GM03348 (cell line): ENCODE data around the gene ZDHHC20.
"Not testable (repeated sequence)": the region's sequence is repeated elsewhere in the genome, so short reads cannot be mapped to it uniquely, and the experiment has no call there.

Experiments used
- DNase-seq: peaks from one replicate; pipeline ENCODE4 v3.0.0; 2012; ENCODE audit warnings: low spot score

The ZDHHC20 gene

DNA sequence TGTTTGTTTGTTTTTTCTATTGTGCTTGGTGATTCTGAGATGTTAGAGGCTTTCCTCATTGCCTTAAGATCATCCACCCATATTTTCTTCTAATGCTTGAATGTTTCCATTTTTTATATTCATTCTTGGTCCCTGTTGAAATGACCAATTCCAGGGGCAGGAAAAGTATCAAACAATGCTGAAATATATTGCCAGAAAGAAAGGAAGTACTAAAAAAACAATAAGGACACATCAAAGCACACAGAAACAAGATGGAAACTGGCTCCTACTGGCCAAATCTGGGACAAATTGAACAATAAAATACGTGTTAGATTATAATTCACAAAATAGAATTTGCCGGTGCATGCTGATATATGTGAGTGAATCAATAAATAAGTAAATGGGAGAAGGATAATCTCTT lies 23.9 kb downstream of the ZDHHC20 start:
- DNase-seq: no peak

DNA sequence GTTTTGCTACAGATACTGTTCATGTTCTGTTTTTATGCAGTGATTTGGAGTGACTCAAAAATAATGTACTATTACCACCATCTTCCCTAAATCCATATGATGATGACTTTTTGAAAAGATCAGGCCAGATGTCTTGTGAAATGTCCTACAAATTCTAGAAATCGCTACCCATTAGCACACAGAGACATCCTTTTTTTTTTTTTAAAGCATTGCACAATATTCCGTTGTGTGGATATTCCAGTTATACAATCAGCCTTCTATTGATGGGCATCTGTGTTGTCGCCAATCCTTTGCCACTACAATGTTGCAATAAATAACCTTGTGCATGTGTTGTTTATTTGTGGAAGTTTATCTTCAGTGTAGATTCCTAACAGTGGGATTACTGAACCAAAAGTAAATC lies 24.5 kb downstream of the ZDHHC20 start:
- DNase-seq: no peak

DNA sequence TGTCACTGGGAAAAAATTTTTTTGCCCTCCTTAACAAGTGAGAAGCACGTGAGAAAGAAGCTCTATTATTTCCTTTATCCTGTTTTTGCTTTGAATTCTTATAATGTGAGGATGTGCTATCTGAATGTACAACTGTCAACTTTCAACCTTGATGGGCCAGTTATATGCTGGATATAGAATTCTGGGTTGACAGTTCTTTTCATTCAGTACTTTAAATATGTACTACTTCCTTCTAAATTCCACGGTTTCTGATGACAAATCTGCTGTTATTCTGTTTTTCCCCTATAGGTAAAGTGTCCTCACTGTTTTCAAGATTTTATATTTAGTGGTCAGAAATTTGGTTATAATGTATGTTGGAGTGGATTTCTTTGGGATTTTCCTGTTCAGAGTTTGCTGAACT lies 29.9 kb downstream of the ZDHHC20 start:
- DNase-seq: no peak

DNA sequence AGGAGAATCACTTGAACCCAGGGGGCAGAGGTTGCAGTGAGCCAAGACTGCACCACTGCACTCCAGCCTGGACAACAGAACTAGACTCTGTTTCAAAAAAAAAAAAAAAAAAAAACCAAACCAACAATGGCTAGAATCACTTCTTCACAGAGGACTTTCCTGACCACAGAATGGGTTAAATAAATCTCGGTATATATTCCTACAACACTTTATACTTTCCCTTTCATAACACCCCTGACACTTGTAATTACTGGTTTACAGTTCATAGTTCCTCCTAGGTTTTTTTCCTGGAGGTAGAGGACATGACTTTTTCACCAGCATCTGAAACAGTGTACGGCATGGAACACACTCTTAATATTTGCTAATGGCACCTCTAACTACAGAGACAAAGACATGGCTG lies 31.4 kb downstream of the ZDHHC20 start:
- DNase-seq: no peak

DNA sequence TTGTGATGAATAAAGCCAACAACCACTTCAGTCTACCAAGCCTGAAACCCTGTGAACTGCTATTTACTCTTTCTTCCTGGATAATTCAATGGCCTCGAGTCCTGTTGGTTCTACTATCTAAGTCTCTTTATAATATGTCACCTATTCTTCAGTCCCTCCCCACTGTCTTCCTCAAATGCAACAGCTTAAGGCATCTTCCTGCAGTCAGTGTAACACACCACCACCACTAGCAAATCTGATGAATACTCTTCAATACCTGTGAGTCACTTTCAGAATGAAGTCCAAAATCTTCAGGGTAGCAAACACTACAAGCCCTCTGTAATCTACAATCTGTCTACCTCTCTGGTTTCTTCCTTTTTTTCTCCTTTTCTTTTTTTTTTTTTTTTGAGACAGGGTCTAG lies 32.9 kb downstream of the ZDHHC20 start:
- no peak for DNase-seq

DNA sequence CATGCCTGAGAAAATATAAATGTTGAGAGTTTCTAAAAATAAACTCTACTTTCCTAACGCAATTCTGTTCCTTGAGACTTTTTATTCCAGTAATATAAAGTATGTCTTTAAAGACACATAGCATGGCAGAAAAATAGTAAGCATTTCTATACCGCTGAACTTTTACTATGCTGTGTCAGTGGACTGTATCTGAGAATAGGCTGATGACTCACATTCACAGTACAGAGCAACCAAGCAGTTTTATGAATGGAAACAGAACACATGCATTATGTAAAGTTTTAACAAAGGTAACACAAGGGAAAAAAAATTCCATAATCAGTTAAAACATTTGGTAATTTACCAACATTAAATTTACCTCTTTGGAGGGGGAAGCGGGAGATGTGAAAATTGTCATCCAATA lies 38.4 kb downstream of the ZDHHC20 start:
- DNase-seq: peak; percentile 10

DNA sequence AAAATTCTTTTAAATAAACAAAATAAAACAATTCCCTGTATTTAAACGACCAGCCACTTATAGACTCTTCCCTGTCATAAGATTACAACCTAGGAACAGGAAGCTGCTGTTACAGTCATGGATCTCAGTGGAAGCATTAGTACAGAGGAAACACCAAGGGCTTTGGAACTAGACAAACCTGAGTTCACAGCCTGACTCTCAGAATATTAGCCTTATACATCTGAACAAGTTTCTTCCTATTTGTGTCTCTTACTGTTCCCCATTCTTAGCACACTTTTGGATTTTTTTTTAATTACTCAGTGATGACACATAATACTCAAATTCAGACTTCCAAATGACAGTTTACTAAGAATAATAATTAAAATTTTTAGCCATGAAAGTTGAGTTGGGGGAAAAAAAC lies 46.1 kb downstream of the ZDHHC20 start:
- peak; percentile 12 for DNase-seq

DNA sequence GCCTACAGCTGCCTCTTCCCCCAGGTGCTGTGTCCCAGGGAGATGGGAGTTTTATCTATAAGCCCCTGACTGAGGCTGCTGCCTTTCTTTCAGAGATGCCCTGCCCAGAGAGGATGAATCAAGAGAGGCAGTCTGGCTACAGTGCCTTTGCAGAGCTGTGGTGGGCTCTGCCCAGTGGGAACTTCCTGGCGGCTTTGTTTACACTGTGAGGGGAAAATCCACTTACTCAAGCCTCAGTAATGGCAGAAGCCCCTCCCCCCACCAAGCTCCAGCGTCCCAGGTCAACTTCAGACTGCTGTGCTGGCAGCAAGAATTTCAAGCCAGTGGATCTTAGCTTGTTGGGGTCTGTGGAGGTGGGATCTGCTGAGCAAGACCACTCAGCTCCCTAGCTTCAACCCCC lies 48.6 kb downstream of the ZDHHC20 start:
- not testable (repeated sequence) for DNase-seq

DNA sequence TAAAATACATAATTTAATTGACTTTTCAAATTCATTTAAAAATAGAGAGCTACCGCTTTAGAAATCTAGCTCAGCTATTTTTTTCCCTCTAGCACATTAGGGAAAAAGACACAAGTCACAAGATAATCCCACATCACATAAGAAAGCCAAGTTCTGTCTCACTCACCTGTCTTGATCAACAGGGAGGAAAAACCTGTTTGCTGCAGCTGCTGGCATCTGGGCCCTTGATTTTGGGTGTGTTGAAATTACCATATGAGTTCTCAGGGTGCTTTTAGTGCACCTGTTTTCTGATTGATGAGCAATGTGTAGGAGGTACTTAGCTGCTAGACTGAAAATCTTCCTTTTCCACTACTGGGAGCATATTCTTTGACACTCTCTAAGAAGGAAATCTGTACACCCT lies 53.8 kb downstream of the ZDHHC20 start:
- DNase-seq: no peak

DNA sequence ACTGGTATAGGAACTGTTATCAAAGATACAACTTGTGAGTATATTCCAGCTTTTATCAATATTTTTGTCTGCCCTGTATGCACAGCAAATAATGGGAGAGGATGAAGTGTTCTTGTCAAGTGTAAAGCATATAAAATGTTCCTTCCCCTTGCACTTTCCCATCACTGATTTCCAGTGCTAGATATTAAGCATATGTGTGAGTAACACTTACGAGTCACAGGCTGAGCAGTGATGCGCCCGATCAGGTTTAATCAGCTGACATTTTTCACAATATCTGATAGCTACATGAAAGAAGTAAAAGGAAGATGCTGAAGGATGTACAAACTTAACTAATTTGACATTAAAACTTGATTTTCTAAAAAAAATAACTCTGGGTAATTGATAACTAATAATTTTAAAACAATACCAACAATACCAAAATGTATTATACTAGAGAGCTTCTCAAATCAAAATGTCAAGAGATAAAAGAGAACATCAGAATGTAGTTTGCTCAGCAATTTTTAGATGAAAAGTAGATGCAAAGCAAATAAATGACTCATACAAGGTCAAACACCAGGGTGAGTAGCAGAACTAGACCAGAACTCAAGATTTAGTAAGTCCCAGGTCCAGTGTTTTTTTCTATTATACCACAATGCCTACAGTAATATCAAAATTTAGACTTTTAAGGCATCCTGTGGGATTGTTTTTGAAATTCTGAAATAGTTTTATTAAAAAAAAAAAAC lies 56.4 kb downstream of the ZDHHC20 start:
- peak; percentile 27 for DNase-seq

DNA sequence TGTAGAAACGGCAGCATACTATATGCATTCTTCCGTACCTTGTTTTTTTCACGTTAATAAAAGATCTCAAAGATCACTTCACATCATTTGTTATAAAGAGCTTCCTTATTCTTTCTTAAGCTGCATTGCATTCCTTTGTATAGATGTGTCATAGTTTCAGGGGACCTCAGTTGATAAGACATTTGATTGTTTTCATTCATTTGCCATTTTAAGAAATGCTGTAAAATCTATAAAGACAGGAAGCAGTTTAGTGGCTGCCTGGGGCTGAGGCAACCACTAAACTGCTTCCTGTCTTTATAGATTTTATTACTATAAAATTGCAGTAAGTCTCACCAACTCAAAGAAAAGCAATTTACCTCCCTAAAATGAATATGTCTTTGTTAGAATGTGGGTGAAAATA lies 59.4 kb downstream of the ZDHHC20 start:
- DNase-seq: no peak

DNA sequence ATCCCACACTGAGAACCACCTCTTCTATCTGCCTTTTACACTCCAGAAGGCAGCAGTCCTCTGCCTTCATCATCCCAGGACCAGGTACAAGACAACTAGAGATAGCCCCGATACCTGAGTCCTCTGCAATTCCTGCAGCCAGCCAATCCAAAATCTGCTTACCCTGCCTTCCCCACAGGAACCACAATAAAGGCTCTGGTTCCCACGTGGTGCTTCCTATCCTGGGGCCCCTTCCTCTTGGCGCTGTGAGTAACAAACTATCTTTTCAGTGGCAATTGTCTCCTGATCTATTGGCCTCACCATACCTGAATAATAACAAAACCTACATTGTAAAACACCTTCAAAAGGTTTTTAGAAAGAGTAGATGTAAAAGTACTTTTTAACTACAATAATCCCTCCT lies 63.1 kb downstream of the ZDHHC20 start:
- no peak for DNase-seq

DNA sequence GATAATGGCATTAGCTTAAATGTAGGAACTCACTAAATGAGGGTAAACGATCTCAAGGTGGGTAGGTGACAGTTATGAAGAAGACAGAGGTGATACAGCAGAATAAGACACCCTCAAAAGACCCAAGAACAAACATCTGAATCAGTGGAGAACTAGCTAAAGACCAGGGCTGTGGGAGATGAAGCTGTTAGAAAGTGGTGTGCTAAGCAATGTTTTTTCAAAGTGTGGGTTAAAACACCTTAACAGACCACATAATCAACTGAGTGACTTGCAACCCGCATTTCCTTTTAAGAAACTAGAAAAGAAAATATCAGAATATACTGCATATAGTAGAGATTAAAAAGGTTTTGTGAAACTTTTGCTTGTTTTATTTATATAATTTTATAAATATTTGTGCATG lies 70.0 kb downstream of the ZDHHC20 start:
- DNase-seq: no peak

DNA sequence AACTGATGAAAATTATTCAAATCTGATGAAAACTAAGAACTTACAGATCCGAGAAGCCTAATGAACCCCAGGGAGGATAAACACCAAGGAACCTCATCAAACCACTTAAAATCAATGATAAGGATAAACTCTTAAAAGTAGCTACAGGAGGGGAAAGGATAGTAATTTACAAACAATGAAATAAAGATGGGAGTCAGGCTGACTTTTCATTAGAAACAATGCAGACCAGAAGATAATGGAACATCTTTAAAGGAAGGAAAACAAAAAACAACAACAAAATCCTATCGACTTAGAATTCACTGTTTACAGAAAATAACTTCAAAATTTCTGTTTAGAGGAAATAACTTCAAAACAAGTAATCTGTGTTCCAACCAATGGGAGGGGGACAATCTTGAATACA lies 73.4 kb downstream of the ZDHHC20 start:
- no peak for DNase-seq

DNA sequence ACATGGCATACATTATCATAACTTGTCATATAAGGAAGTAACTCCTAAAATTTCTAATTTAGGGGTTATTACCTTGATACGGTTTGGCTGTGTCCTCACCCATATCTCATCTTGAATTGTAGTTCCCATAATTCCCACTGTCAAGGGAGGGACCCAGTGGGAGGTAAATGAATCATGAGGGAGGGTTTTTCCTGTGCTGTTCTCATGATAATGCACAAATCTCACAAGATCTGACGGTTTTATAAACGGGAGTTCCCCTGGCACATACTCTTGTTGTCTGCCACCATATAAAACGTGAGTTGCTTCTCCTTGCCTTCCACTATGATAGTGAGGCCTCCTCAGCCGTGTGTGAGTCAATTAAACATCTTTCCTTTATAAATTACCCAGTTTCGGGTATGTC lies 76.0 kb downstream of the ZDHHC20 start:
- DNase-seq: no peak

DNA sequence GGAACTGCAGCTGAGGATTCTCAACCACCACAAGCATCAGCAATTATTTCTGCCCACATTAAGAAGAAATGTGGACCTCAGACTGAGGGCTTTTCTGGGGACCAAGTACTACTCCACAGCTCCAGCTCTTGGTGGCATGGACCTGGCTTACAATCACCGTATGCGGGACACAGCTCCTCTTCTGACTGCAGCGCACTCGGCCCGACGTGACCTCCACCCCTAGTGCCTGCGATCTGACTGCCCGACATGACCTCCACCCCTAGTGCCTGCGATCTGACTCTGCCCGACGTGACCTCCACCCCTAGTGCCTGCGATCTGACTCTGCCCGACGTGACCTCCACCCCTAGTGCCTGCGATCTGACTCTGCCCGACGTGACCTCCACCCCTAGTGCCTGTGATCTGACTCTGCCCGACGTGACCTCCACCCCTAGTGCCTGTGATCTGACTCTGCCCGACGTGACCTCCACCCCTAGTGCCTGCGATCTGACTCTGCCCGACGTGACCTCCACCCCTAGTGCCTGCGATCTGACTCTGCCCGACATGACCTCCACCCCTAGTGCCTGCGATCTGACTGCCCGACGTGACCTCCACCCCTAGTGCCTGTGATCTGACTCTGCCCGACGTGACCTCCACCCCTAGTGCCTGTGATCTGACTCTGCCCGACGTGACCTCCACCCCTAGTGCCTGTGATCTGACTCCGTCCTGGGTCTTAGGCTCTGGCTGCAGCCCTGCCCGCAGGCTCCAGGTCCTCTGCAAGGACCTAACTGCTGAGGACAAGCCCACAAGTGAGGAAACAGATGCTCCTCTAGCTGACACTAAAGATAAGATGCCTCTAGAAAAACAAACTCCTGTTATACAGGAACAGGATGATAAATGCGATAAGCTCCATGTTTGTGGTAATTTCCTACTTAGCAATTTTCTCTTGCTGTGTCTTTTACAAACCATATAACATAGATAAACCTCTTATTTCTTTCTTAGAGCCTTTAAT lies 81.8 kb downstream of the ZDHHC20 start:
- DNase-seq: not testable (repeated sequence)

DNA sequence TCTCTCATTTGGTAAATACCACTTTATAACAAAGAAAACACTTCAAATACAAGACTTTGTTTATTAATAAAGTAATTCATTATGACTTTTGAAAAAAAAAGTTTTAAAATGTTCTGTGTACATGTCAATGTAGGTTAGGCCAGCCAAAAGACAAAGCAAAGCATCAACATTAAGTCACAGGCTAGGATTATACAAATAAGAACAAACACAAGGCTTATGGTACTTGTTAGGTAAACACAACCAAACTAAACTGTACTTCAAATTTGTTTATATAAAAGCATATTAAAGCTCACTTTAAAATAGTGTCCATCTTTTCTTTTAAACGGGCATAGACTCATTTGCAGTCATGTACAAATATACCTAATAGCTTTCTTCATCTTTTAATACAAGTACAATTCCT lies 86.6 kb downstream of the ZDHHC20 start:
- DNase-seq: no peak

DNA sequence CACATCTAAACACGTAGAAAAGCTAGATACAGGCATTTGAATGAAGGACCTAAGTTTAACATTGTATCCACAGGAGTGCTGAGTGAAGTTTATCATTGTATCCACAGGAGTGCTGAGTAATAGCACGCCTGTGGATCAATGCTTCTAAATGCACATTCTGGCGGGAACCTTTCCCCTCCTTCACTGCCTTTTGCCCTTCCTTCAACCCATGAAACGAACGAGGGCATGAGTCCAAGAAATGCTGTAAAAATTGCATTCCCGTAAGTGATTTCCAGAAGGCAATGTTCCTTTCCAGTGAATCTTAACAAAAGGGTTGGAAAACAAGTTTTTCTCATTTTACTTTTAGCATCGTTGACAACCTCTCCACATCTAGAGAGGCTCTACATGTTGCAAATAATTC lies 88.1 kb downstream of the ZDHHC20 start:
- no peak for DNase-seq

DNA sequence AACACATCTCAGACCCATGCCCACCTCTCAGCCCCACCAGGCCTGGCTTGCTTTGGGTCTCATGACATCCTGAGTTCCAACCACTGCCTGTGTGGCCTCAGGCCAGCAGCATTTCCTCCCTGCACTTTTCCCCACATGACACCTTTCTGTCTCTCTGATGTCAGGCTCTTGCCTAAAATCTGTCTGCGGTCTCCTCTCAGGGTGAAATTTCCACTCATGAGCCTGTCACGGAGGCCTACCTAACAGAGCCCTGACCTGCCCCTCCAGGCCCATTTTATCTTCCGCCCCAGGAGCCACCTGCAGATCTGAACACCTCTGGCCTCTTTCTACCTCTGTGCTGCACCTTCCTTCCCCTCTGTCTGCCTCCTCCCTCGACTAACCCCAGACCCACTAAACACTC lies 93.5 kb downstream of the ZDHHC20 start:
- DNase-seq: no peak

DNA sequence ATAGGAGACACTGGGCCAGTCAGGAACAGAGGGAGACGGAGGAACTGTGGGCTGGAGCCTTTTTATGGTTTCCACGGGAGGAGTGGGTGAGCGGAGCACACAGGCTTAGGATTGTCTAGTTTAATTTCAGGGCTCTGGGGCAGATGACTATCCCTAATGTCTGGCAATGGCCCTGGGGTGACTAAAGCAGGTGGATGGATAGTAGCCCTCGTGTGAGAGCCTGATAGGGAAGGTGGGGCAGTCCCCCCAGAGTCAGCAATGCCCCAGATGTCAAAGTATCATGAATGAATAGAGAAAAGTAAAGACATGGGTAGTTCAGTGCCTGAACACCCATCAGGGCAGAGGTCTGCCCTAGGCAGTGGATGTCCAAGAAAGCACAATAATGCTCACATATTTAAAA lies 94.2 kb downstream of the ZDHHC20 start:
- DNase-seq: no peak

DNA sequence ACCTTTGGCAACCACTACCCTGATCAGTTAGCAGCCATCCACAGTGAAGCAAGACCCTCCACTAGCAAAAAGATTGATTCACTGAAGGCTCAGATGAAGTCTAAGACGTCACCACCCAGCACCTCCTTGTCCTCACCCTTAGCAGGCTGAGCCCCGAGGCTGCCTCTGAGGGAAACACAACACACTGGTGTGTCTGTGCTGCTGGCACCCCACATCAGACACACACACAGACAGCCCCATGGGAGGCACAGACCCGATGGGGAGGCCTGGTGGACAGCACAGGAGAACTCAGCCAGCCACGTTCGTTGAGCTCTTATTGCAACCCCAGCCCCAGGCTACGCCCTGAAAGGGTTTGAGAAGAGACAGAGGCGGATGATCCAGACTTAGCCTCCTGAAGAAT lies 94.7 kb downstream of the ZDHHC20 start:
- no peak for DNase-seq

DNA sequence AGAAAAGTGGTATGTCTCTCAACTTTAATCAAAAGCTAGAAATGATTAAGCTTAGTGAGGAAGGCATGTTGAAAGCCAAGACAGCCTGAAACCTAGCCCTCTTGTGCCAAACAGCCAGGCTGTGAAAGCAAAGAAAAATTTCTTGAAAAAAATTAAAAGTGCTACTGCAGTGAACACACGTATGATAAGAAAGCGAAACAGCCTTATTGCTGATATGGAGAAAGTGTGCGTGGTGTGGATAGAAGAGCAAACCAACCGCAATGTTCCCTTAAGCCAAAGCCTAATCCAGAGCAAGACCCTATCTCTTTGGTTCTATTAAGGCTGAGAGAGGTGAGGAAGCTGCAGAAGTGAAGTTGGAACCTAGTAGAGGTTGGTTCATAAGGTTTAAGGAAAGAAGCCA lies 96.4 kb downstream of the ZDHHC20 start:
- no peak for DNase-seq

DNA sequence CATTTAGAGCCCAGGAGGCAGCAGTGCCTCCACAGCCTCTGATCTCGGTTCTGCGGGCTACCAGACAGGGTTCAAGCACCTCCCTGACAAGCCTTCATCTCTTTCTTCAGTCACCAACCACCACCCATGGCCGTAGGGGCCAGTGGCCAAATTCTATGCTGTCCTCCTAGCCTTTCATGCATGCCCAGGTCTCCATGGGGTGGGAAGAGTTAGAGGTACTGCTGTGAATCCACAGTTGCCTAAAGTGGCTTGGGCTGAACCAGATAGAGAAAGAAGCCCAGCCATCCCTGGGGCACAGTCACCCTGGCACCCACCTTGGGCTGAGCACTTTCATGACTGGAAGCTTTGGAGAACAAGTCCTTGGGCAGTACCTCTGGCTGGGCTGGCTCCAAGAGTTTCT lies 97.4 kb downstream of the ZDHHC20 start:
- DNase-seq: no peak
